Measurements from ENCODE around the gene GNG10. TPM values are rescaled to one million over a fixed set of nuclear protein-coding genes. Genes with fewer than 3 reads are reported as not detected.

The GNG10 gene
- total and polyA plus RNA-seq, 2 of the 4 experiments (the other 2 are of a cell fraction), result 48.8 to 72.7 TPM

GRCh38 chr9:111648066-111648465 lies 13.3 kb upstream of the GNG10 start:
- in situ Hi-C loops (cut with MboI; ENCODE audit: low sequenced_read_pairs), result no loop called here
- WGBS, 2 experiments (ENCODE audit: extremely low coverage in 2 of 2, insufficient read length in 1 of 2), result no CpG with 5 or more reads among the region's 4 CpGs
- intact Hi-C loops (cut with micrococcal nuclease), result no loop called here

More at GRCh38 chr9:111648066-111648465, 13.3 kb upstream of the GNG10 start:
- H3K79me1 ChIP-seq (ENCODE audit: low read depth in 1 of 2, low read length in 2 of 2), result peaks cover 20 to 47% of the 10 kb centered on the region in 2 experiments
- no peak overlapping the region for H3K56ac ChIP-seq (ENCODE audit: extremely low read depth, insufficient read depth, low read length)
- H4K8ac ChIP-seq (ENCODE audit: low read depth in 2 of 2, low read length in 2 of 2), result no peak overlapping the region
- peaks cover 23% of the 10 kb centered on the region for H3K36me3 ChIP-seq (ENCODE audit: control insufficient read depth, insufficient read depth, low read length)
- dilution Hi-C loops (cut with HindIII; ENCODE audit: low sequenced_read_pairs, unreplicated experiment), result no loop called here
- no TSS peak for BruUV-seq (replicated peaks)
- H3K27ac ChIP-seq (ENCODE audit: insufficient read depth, low read length), result peak overlapping the region; percentile 79; the same call in 1 of the 2 replicates
- no peaks in the 10 kb centered on the region for H3K9me3 ChIP-seq (ENCODE audit: control insufficient read depth, insufficient read depth, low read length)
- H2BK120ac ChIP-seq (ENCODE audit: low read depth, low read length), result no peak overlapping the region
- H3K4me2 ChIP-seq (ENCODE audit: low read depth, low read length), result no peak overlapping the region
- H2AK5ac ChIP-seq (ENCODE audit: low read depth, low read length), result no peak overlapping the region
- no peaks in the 10 kb centered on the region for H3K4me1 ChIP-seq (ENCODE audit: control insufficient read depth, insufficient read depth, low read length)
- H3K4ac ChIP-seq (ENCODE audit: low read depth, low read length), result no peak overlapping the region
- ChIA-PET POLR2A (ENCODE audit: unreplicated experiment) (no interaction called here), CTCF (interaction anchor here (1.4 kb wide), 1 partner anchor 13 kb away, joined by 4 read pairs; the partner anchor contains the start of gene GNG10)
- H4K20me1 ChIP-seq (ENCODE audit: insufficient read depth, low read length), result peaks cover 6% of the 10 kb centered on the region; the same call in 1 of the 2 replicates
- H2BK5ac ChIP-seq (ENCODE audit: low read depth, low read length, poor library complexity, severe bottlenecking), result peak overlapping the region; percentile 28
- no peak for TF ChIP-seq MAFK (IDR thresholded peaks at IDR 0.05; ENCODE audit: low read depth, low read length)
- TF ChIP-seq SMC3 (IDR thresholded peaks at IDR 0.05; ENCODE audit: low read depth, low read length), result no peak
- no peak for TF ChIP-seq ELK1 (IDR thresholded peaks at IDR 0.05; ENCODE audit: borderline replicate concordance, low read depth, low read length)
- peak; percentile 58; the same call in 1 of the 2 replicates for TF ChIP-seq CEBPB (IDR thresholded peaks at IDR 0.05; ENCODE audit: low read depth, low read length)
- no peak for TF ChIP-seq NFE2L2 (IDR thresholded peaks at IDR 0.05; ENCODE audit: low read depth, low read length)
- no peak for TF ChIP-seq MXI1 (IDR thresholded peaks at IDR 0.05; ENCODE audit: borderline replicate concordance, low read depth, low read length)
- H3K9me1 ChIP-seq (ENCODE audit: insufficient read depth, low read length), result peaks cover 3% of the 10 kb centered on the region; the same call in 1 of the 2 replicates
- H3K18ac ChIP-seq (ENCODE audit: low read depth, low read length), result peak overlapping the region; percentile 18; the same call in 1 of the 2 replicates
- no peak overlapping the region for H3K4me3 ChIP-seq (ENCODE audit: insufficient read depth, low read depth, low read length)
- H2AK9ac ChIP-seq (replicated peaks; ENCODE audit: low read depth, low read length, poor library complexity), result no peak overlapping the region
- no peak overlapping the region for H2BK20ac ChIP-seq (ENCODE audit: low read depth, low read length)
- no peaks in the 10 kb centered on the region for H3K27me3 ChIP-seq (ENCODE audit: control insufficient read depth, insufficient read depth, low read length)
- ATAC-seq (ENCODE audit: low read depth) (peak; percentile 69), DNase-seq (peak; percentile 62)
- H4K5ac ChIP-seq (ENCODE audit: low read depth, low read length), result no peak overlapping the region
- H2BK15ac ChIP-seq (ENCODE audit: low read depth, low read length), result no peak overlapping the region
- H3K9ac ChIP-seq (ENCODE audit: low read depth, low read length), result no peak overlapping the region; the same call in 1 of the 2 replicates
- H3K23ac ChIP-seq (ENCODE audit: low read depth, low read length), result no peak overlapping the region
- H2AFZ ChIP-seq (replicated peaks; ENCODE audit: low read length, poor library complexity), result no peak overlapping the region
- no peak overlapping the region for H4K91ac ChIP-seq (ENCODE audit: insufficient read depth, low read depth, low read length)
- H3K14ac ChIP-seq (replicated peaks; ENCODE audit: low read depth, low read length), result no peak overlapping the region

Measured in IMR-90 (cell line).